Left lung (tissue), 10 donors: ENCODE measurements around the gene RAB3A. TPM values are rescaled to one million over a fixed set of nuclear protein-coding genes. Genes with fewer than 3 reads are reported as not detected.
A peak's percentile ranks its signal among the peaks of the same experiment; 100 is the strongest.

ENCODE experiments used
- ATAC-seq: fragments of 200-7000 bp; cut with Tn5 transposase; one replicate; pipeline ENCODE4 v1.9.1; 2020; ENCODE audit warnings: moderate library complexity
- DNase-seq, 4 donors: peaks; one replicate each; pipeline ENCODE4 v3.0.0-alpha.2; 2013 to 2020
- H3K27ac ChIP-seq, 2 donors: fragments of 200-600 bp; sonication (generic) in 1 of 2; one replicate each; pipeline versions ENCODE4 v1.5.0 to v1.8.0; 2020 to 2021
- H3K27me3 ChIP-seq, 2 donors: fragments of 200-600 bp; sonication (generic) in 1 of 2; one replicate each; pipeline versions ENCODE4 v1.5.0 to v1.8.0; 2020 to 2021
- H3K36me3 ChIP-seq, 2 donors: fragments of 200-600 bp; sonication (generic) in 1 of 2; one replicate each; pipeline versions ENCODE4 v1.5.0 to v1.8.0; 2020 to 2021
- H3K4me1 ChIP-seq, 2 donors: fragments of 200-600 bp; one replicate each; pipeline ENCODE4 v1.8.0; 2021
- H3K4me3 ChIP-seq, 2 donors: fragments of 200-600 bp; sonication (generic) in 1 of 2; one replicate each; pipeline versions ENCODE4 v1.5.0 to v1.8.0; 2020 to 2021; ENCODE audit warnings: mild to moderate bottlenecking in 1 of 2
- H3K9me3 ChIP-seq, 2 donors: fragments of 200-600 bp; sonication (generic) in 1 of 2; one replicate each; pipeline versions ENCODE4 v1.5.0 to v1.8.0; 2020 to 2021
- CTCF ChIP-seq, 2 donors: fragments of 200-600 bp; sonication (generic) in 1 of 2; IDR thresholded peaks; one replicate each; pipeline versions ENCODE4 v1.5.0 to v1.8.0; 2021; ENCODE audit warnings: antibody characterized with exemption in 2 of 2
- intact Hi-C, 2 donors: fragments of 100-400 bp; cut with DNase I; formaldehyde crosslinking; loops; one replicate each; pipeline versions ENCODE4 v1.11.2 to v1.14.2; 2022
- polyA plus RNA-seq, 6 donors: library from polyadenylated mRNA; unstranded; fragments of 120-200 nt; gene quantifications; one replicate each; pipeline ENCODE4 v1.2.1, GENCODE V29; 2013; ENCODE audit not compliant: insufficient read length in 6 of 6
- total RNA-seq, 2 donors: library from RNA; stranded (reverse); fragmentation: NEBNext Ultra II Directional; extraction: Animal tissue kit (Norgen Biotek cat#: 25700); gene quantifications; one replicate each; pipeline ENCODE4 v1.2.1, GENCODE V29; 2021
- donor health status: DM: no; HTN: yes; CAD: no.
- donor health status: DM: no; HTN: no; CAD: no.

RAB3A gene
- total and polyA plus RNA-seq, 8 donors: 3.1 to 6.2 (median 4.3) TPM

GRCh38 chr19:18193388-18194180, 10.3 kb downstream of the RAB3A start:
- no peak for TF ChIP-seq CTCF (IDR thresholded peaks at IDR 0.05)
- Histone ChIP-seq H3K36me3 (peaks cover 0 to 28% of the 10 kb centered on the region in 2 donors), H3K27me3 (no peaks in the 10 kb centered on the region), H3K4me3 (peak overlapping the region; percentile 67 to 87), H3K9me3 (no peaks in the 10 kb centered on the region), H3K4me1 (peaks cover 16 to 24% of the 10 kb centered on the region in 2 donors), H3K27ac (peak overlapping the region; percentile 37 to 93)
- intact Hi-C loops: no loop called here
- ATAC-seq: peak; percentile 1
- DNase-seq: peak in 1 of 4 donors; percentile 38

GRCh38 chr19:18192673-18193387, 11.0 kb downstream of the RAB3A start, which contains the start of gene MPV17L2:
MPV17L2 (plus strand) TSS chr19:18193218; CDS start chr19:18193282, 64 bp downstream.
- TF ChIP-seq CTCF (IDR thresholded peaks at IDR 0.05): no peak
- peak; percentile 94 for ATAC-seq
- peak within 1 kb of the TSS; percentile 93 to 100 for H3K27ac ChIP-seq
- no peaks in the 10 kb centered on the region for H3K9me3 ChIP-seq
- no peaks in the 10 kb centered on the region for H3K27me3 ChIP-seq
- intact Hi-C loops: no loop called here
- peak; percentile 98 to 100 (median 100) for DNase-seq
- H3K4me3 ChIP-seq: peak within 1 kb of the TSS; percentile 67 to 87
- H3K4me1 ChIP-seq: peaks cover 16 to 24% of the 10 kb centered on the region in 2 donors
- H3K36me3 ChIP-seq: peaks cover 0 to 20% of the 10 kb centered on the region in 2 donors

- TF ChIP-seq CTCF (IDR thresholded peaks at IDR 0.05): peak in 1 of 2 donors; percentile 29
- intact Hi-C loops: no loop called here
- peaks cover 0 to 11% of the 10 kb centered on the region in 2 donors for H3K36me3 ChIP-seq
- no peaks in the 10 kb centered on the region for H3K27me3 ChIP-seq
- ATAC-seq (no peak), DNase-seq (peak in 1 of 4 donors; percentile 37)
- peak overlapping the region; percentile 40 to 87 for H3K4me3 ChIP-seq
- peak overlapping the region; percentile 93 to 100 for H3K27ac ChIP-seq
- H3K9me3 ChIP-seq: no peaks in the 10 kb centered on the region
- H3K4me1 ChIP-seq: peaks cover 16 to 24% of the 10 kb centered on the region in 2 donors
Measured at GRCh38 chr19:18191640-18192062, 12.2 kb downstream of the RAB3A start.

- no peak for ATAC-seq
- no peak for TF ChIP-seq CTCF (IDR thresholded peaks at IDR 0.05)
- H3K27ac ChIP-seq: no peak overlapping the region
- peaks cover 16 to 24% of the 10 kb centered on the region in 2 donors for H3K4me1 ChIP-seq
- no peaks in the 10 kb centered on the region for H3K27me3 ChIP-seq
- no peaks in the 10 kb centered on the region for H3K36me3 ChIP-seq
- no peak overlapping the region for H3K4me3 ChIP-seq
- intact Hi-C loops: no loop called here
- no peak for DNase-seq
- no peaks in the 10 kb centered on the region for H3K9me3 ChIP-seq
Measured at GRCh38 chr19:18190278-18190677, 13.6 kb downstream of the RAB3A start.

GRCh38 chr19:18185538-18185937, 18.3 kb downstream of the RAB3A start:
- no peak overlapping the region for H3K27ac ChIP-seq
- TF ChIP-seq CTCF (IDR thresholded peaks at IDR 0.05): no peak
- H3K4me3 ChIP-seq: no peak overlapping the region
- ATAC-seq: no peak
- H3K27me3 ChIP-seq: no peaks in the 10 kb centered on the region
- no peaks in the 10 kb centered on the region for H3K36me3 ChIP-seq
- DNase-seq: no peak
- peaks cover 0 to 8% of the 10 kb centered on the region in 2 donors for H3K4me1 ChIP-seq
- intact Hi-C loops: no loop called here
- no peaks in the 10 kb centered on the region for H3K9me3 ChIP-seq
